22Rv1 (cell line): Measurements from ENCODE around the gene MZT2B.

ENCODE experiments used
- ZFX ChIP-seq: fragments of 450-650 bp; IDR thresholded peaks from 2 replicates; pipeline ENCODE4 v1.6.1; 2017; ENCODE audit warnings: antibody characterized with exemption, borderline replicate concordance
- TF ChIP-seq, protein P1 (sequence below): fragments of 450-650 bp; IDR thresholded peaks from 2 replicates; pipeline ENCODE4 v1.5.1; 2017; ENCODE audit warnings: mild to moderate bottlenecking

DNA sequence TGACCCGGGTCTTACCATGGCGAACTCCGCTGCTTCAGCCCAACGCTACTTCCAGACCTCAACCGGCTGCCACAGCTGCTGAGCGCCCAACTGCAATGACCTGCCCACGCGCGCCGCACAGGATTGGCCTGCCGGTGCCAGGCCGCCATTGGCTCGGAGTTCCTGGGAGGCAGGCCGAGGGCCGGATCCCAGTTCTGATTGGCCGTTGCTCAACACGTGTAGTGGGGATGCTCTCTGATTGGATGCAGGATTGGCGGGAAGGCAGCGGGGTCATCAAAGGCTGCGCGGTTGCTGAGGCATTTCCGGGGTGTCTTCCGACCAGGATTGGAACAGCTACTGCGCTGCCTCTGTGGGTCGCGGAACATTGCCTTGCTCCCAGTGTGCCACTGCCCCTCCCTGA, 16.3 kb downstream of the MZT2B start, which contains the start of gene TUBA3E:
- TF ChIP-seq, protein P1, sequence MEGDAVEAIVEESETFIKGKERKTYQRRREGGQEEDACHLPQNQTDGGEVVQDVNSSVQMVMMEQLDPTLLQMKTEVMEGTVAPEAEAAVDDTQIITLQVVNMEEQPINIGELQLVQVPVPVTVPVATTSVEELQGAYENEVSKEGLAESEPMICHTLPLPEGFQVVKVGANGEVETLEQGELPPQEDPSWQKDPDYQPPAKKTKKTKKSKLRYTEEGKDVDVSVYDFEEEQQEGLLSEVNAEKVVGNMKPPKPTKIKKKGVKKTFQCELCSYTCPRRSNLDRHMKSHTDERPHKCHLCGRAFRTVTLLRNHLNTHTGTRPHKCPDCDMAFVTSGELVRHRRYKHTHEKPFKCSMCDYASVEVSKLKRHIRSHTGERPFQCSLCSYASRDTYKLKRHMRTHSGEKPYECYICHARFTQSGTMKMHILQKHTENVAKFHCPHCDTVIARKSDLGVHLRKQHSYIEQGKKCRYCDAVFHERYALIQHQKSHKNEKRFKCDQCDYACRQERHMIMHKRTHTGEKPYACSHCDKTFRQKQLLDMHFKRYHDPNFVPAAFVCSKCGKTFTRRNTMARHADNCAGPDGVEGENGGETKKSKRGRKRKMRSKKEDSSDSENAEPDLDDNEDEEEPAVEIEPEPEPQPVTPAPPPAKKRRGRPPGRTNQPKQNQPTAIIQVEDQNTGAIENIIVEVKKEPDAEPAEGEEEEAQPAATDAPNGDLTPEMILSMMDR = no peak
- TF ChIP-seq ZFX = no peak
